ENCODE results near the gene TYW1B.
"Not testable (repeated sequence)": the region's sequence is repeated elsewhere in the genome, so short reads cannot be mapped to it uniquely, and the experiment has no call there.

Gene TYW1B

DNA sequence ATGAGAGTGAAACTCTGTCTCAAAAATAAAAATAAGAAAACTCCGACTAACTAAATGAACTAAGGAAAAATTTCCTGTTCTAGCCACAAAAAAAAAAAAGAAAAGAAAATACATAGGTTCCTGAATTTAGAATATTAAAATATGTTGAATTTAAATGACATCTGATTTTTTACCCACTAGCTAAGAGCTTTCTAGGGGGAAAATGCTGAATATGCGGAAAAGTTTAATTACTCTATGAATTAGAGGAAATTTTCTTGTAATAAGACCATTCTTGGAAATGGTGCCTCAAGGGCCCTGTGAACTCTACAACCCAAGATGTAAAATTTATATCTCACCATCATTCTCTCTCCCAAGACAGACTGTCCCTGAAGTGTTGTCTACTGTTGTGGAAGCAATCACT, 250.9 kb downstream of the TYW1B start:
- no peak overlapping the region for H3K27ac ChIP-seq
- TF ChIP-seq, protein P1, sequence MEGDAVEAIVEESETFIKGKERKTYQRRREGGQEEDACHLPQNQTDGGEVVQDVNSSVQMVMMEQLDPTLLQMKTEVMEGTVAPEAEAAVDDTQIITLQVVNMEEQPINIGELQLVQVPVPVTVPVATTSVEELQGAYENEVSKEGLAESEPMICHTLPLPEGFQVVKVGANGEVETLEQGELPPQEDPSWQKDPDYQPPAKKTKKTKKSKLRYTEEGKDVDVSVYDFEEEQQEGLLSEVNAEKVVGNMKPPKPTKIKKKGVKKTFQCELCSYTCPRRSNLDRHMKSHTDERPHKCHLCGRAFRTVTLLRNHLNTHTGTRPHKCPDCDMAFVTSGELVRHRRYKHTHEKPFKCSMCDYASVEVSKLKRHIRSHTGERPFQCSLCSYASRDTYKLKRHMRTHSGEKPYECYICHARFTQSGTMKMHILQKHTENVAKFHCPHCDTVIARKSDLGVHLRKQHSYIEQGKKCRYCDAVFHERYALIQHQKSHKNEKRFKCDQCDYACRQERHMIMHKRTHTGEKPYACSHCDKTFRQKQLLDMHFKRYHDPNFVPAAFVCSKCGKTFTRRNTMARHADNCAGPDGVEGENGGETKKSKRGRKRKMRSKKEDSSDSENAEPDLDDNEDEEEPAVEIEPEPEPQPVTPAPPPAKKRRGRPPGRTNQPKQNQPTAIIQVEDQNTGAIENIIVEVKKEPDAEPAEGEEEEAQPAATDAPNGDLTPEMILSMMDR (conservative IDR thresholded peaks at IDR 0.05): no peak

DNA sequence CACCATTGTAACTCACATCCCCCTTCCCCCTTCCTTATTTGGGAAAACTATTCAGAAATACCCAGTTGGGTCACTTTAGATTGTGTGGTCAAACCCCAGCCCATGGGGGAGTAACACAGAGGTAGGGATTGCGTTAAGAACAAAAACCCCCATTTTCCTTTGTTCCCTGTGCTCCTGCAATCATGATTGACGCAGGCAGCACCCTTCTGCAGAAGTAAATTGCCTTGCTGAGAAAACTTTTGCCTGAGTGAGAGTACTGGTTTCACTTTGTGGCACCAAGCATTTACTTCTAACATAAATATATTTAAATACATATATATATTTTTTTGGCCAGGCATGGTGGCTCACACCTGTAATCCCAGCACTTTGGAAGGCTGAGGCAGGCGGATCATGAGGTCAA, 266.0 kb downstream of the TYW1B start:
- not testable (repeated sequence) for H3K27ac ChIP-seq

DNA sequence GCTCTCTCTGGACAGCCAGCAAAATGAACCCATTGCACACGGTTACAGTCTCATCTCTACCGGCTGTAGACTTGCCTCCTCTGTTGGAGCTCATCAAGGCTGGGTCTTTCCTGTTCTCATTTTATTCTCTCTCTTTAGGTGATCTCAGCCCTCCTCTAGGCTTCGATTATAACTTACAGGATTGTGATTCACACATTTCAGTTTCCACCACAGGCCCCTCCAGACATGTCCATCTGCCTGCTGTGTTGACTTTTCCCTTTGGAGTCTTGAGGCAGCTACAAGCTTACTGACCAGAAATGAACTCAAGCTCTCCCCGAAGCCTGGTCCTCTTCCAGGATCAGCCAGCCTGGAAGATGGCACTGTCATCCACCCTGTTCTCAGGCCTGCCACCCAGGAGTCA, 268.5 kb downstream of the TYW1B start:
- H3K27ac ChIP-seq: not testable (repeated sequence)

DNA sequence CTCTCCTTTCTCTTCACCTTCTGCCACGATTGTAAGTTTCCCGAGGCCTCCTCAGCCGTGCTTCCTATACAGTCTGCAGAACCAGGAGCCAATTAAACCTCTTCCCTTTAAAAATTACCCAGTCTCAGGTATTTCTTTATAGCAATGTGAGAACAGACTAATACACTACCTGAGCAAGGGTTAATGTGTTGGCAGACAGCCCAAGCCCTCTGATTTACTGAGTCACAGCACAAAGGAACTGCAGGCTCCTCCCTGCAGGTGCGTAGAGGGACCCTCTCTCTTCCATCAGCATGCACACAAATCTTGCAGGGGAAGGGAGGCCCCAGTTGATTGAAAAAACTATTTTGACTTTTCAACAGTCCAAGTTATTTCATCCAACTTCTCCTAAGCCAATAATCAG, 271.3 kb downstream of the TYW1B start:
- H3K27ac ChIP-seq: not testable (repeated sequence)

DNA sequence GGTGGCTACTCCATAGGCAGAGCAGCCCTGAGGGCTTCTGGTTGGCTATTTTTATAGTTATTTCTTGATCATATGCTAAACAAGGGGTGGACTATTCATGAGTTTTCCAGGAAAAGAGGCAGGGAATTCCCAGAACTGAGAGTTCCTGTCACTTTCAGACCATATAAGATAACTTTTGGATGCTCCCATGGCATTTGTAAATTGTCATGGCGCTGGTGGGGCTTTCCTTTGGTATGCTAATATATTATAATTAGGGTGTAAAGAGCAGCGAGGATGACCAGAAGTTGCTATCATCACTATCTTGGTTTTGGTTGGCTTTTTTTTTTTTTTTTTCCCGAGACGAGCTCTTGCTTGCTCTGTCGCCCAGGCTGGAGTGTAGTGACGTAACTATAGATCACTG, 272.8 kb downstream of the TYW1B start:
- not testable (repeated sequence) for H3K27ac ChIP-seq

DNA sequence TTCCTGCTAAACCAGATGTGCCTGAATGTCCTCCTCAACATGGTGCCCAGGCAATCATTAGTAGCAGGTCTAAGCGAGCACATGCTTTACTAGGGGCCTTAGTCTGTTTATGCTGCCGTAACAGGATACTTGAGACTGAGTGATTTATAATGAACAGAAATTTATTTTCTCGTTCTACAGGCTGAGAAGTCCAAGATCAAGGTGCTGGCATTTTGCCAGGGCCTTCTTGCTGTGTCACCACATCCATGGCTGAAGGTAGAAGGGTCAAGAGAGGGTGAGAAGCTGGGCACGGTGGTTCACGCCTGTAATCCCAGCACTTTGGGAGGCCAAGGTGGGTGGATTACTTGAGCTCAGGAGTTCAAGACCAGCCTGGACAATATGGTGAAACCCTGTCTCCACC, 273.6 kb downstream of the TYW1B start:
- not testable (repeated sequence) for H3K27ac ChIP-seq

DNA sequence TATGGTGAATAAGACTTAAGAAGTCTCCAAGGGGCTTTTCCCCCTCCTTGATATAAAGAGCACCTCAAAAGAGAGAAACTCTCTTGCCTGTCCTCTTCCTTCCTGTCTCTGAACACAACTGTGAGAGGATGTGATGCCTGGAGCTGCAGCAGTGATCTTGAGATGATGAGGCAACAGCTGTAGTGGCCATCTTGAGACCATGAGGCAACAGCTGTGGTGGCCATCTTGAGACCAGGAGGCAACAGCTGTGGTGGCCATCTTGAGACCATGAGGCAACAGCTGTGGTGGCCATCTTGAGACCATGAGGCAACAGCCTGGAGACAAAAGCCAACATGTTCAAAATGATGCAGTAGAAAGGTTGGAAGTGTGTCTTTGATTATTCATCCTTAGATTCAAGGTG, 277.5 kb downstream of the TYW1B start:
- H3K27ac ChIP-seq: not testable (repeated sequence)

DNA sequence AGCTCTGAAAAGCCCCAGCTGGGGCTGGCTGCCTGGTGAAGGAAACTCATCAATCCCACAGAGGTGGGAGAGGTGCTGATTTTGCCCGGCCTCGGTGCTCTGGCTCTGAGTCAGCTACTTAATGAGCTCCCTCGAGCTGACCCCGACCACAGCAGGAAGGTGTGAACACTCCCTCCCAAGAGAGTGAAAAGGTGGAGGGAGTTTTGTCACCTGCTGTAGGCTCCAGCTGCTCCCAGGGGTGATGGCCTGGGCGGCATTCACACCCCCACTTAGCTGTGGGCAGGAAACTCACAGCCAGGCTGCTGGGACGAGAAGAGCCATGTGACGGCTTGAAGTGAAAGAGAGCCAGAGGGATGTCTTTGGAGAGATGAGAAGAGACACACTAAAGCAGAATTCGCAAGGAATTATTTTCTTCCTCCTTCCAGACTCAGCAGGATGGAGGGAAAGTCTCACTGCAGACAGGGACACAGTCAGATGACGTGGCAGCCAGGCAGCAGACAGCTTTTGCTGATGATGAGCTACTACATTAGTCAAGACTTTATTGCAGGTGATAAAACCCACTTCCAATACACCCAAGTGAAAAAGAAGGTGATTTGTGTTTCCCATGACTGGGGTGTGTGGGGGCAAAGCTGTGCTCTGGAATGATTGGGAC, 281.3 kb downstream of the TYW1B start:
- H3K27ac ChIP-seq: not testable (repeated sequence)

DNA sequence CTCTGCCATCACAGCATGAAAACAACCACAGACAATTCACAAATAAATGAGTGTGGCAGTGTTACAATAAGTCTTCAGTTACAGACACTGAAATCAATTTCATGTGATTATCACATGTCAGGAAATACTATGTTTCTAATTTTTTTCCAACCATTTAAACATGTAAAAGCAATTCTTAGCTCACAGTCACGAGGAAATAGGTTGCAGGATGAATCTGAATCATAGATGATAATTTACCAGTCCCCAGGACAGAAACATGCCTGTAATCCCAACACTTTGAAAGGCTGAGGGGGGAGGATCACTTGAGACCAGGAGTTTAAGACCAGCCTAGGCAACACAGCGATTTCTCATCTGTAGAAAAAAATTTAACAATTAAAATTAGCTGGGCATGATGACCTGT, 283.5 kb downstream of the TYW1B start:
- not testable (repeated sequence) for H3K27ac ChIP-seq

DNA sequence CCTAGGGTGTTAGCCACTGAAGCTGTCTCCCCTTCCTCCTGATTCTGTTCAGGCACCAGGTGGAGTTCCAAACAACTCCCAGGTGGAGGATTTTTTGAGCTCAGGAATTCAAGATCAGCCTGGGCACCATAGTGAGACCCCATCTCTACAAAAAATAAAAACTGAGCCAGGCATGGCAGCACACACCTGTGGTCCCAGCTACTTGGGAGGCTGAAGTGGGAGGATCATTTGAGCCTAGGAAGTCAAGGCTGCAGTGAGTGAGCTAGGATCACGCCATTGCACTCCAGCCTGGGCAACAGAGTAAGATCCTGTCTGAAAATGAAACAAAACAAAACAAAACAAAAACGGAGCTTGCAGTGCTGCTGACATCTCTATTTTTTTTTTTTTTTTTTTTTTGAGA, 287.1 kb downstream of the TYW1B start:
- no peak overlapping the region for H3K27ac ChIP-seq
- TF ChIP-seq, protein P1 (conservative IDR thresholded peaks at IDR 0.05): no peak

DNA sequence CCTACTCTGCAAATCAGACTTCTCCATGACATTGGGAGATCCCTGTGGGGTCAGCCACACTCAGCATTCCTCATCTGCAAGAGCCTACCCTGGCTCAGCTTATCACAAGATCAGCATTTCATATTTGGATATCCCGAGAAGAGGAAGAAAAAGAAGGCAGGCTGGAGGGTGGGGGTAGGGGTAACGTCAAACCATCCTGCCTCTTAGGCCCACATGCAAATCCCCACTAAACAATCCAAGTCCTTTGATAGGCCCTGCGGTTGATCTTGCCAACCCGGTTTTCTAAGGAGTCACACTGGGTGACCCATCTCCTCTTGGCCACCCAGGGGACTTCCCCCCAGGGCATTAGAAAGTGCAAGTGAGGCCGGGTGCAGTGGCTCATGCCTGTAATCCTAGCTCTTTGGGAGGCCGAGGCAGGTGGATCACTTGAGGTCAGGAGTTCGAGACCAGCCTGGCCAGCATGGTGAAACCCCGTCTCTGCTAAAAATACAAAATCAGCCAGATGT, 287.8 kb downstream of the TYW1B start:
- TF ChIP-seq, protein P1 (conservative IDR thresholded peaks at IDR 0.05): no peak
- H3K27ac ChIP-seq: no peak overlapping the region

DNA sequence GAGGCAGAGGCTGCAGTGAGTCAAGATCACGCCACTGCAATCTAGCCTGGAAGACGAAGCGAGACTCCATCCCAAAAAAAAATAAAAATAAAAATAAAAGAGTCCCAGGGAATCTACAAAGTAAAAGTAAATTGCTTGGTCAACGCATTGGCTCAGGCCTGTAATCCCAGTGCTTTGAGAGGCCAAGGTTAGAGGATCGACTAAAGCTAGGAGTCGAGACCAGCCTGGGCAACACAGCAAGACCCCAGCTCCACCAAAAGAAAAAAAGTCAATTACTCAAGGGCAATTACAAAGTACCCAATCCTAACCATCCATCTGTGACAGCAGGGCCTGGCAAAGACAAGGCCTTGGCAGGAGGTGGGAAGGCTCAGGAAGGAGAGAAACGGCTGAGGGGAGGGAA, 288.3 kb downstream of the TYW1B start:
- H3K27ac ChIP-seq: no peak overlapping the region
- TF ChIP-seq, protein P1 (conservative IDR thresholded peaks at IDR 0.05): no peak
